ENCODE results near the gene IL10RA.
"Not testable (repeated sequence)": the region's sequence is repeated elsewhere in the genome, so short reads cannot be mapped to it uniquely, and the experiment has no call there.

IL10RA gene

GRCh38 chr11:117985953-117986887 lies at the start of gene IL10RA:
Gene IL10RA (plus strand): TSS chr11:117986394. CDS start chr11:117986468, 74 bp downstream.
- DNase-seq = peak; percentile 53

DNA sequence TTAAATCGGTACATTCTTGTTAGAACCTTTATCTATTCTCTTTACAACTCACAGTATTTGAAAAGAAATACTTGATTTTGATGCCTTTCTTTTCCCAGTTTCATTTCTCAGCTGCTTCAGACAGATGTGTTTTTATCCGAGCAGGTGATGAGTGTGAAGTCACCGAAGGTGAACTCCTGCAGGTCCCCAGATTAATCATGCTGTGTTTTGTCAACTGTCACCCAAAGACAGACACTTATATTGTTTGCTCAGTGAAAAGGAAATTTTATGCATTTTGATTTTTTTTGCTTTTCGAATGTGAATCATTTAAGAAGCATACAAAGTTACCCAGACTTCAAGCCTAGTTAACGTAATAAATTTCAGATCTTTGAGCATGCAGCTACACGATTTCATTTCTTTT lies 49.2 kb upstream of the IL10RA start:
- DNase-seq = no peak

DNA sequence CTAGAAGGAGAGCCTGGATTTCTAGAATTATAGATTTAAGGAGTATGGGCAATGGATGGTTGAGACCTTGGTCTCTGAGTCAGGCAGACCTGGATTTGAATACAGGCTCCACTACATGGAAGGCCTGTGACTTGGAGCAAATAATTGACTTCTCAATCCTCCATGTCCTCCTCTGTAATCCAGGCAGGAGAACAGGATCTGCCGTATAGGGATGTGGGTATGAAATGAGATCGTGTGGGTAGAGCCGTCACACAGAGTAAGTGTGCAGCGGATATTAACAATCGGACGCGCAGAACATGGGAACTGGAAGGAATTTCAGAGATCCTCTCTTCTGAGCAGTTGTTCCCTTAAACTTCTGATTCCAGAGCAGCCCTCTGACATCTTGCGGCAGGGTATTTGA lies 45.5 kb upstream of the IL10RA start:
- DNase-seq = no peak

DNA sequence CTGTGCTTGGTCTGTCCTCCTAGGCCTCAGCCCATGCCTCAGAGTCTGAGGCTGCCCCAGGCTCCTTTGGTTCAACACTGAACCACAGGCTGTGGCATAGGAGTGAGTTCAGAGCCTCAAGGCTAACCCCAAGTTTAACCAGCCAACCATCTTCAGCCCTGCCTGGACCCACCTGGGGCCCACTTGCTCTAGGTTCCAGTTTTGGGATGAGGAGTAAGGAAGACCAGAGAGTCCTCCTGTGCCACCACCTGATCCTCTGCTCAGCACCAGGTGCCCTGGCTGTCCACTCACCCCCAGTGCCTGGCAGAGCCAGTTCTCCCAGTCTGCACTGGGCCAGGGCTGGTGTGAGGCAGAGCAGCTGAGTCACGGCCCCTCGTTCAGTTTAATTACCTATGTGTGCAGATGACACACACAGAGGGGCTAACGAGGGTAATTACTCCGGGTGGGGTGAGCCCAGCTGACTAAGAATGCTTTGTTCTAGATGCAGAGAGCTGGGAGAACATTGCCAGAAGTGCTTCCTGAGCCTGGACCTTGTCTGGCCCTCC lies 45.0 kb upstream of the IL10RA start:
- no peak for DNase-seq

DNA sequence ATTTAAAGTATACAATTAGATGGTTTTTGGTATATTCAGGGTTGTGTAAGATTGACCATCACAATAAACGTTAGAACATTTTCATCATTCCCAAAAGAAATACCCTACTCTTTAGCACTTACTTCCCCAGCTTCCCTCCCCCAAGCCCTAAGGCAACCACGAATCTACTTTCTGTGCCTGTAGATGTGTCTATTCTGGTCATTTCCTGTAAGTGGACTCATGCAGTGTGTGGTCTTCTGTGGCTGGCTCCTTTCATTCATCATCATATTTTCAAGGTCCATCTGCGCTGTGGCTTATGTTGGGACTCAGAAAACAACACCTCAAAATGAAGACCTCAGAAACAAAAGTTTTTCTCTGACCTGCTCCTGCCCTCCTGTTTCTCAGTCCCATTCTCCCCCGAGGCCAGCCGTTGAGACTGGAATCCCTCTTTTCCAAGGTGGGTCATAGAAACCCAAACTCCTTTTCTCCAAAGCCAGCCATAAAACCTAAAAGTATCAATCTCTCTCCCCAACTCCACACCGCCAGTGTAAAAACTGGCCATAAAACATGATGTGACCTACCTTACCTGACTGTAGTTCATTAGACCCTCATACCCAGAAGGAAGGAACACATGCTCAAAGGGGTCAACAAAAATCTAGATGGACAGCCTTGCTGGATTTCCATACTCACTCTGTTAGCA lies 44.1 kb upstream of the IL10RA start:
- DNase-seq = no peak

DNA sequence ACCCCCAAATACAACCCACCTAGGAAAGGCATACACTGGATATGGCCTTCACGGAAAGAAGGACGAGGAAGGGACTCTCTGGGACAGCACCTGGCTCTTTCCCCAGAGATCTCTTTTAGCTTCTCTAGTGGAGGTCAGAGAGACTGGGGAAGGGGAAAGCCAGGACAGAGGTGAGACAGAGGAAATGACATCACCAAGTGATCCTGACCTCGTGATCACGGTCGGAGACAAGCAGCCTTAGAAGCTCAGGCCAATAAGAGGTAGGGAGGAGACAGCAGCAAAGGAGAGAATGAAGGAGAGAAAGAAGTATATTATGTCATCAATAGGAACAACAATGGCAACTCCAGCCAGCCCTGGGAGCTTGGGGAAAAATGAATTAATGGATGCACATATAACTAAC lies 41.6 kb upstream of the IL10RA start:
- no peak for DNase-seq

DNA sequence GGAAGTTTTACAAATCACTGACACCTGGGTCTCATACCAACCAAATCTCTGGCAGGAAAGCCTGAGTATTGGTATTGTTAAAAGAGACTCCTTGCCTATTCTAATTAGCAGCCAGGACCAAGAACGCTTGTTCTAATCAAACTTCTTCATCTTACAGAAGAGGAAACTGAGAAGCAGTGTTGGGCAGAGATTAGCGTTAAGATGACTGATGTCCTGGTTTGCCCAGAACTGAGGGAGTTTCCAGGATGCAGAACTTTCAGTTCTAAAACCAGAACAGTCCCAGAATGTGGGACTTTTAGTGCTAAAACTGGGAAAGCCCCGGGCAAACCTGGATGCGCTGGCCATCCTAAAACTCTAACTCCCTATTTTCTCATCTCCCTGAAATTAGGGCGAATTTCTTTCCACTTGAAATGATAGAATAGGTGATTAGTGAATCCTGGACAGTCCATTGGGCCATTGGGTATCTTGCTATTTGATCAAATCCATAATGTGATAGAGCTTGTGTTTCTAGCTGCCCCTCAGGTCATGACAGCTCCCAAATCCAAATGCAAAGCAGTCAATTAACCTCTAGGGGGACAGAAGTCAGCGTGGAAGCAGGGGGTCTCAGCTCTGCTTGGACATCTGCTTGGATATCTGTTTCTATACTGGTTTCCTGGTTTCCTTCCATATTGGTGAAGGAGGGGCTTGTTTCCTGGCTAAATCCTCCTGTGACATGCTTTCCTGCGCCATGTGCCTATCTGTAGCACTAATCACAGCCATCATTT lies 41.0 kb upstream of the IL10RA start:
- no peak for DNase-seq

- no peak for DNase-seq
These were observed 39.9 kb upstream of the IL10RA start for GRCh38 chr11:117946156-117946841.

GRCh38 chr11:117946842-117947526 lies 39.2 kb upstream of the IL10RA start:
- peak; percentile 75 for DNase-seq

DNA sequence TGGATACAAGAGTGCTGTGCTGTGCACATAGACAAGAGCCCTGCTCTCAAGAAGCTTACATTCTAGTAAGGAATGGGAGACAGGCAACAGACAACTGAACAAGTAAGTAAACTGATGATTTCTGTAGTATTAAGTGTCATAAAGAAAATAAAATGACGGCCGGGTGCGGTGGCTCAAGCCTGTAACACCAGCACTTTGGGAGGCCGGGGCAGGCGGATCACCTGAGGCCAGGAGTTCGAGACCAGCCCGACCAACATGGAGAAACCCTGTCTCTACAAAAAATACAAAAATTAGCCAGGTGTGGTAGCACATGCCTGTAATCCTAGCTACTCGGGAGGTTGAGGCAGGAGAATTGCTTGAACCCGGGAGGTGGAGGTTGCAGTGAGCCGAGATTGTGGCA lies 38.4 kb upstream of the IL10RA start:
- DNase-seq = not testable (repeated sequence)

- not testable (repeated sequence) for DNase-seq
These were observed 37.7 kb upstream of the IL10RA start for GRCh38 chr11:117948466-117948865.

DNA sequence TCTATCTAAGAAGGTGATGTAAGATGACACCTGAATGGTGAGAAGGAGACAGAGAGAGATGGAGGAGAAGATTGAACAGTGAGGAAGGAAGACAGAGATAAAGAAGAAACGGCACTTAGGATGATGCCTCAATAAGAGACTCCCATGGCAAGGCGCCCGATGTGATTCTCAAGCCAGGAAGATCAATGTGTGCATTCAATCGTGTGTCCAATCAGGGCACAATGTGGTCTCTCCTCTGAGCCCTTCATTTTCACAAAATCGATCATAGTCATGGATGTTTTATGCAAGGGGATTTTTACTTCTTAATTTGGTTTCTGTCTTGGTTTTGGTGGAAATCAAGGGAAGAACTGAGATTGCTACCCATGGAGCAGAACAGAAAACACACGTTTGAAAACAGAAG lies 37.1 kb upstream of the IL10RA start:
- no peak for DNase-seq

DNA sequence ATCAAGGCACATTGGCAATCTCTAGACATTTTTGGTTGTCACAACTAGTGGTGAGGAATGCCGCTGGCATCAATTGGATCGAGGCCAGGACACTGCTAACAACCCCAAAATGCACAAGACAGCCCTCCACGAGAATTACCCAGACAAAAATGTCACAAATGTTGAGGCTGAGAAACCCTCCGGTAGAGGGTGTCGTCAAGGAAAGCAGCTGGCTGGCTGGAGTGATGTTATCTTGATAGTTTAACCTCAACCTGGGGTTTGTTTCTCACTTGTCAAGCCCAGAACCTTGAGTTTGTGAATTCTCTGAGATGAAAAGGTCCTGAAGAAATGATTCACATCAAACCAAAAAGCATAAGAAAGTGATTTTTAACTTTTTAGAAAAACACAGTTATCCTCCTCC lies 35.9 kb upstream of the IL10RA start:
- DNase-seq = peak; percentile 29

GRCh38 chr11:117950993-117951961 lies 34.9 kb upstream of the IL10RA start:
- DNase-seq = no peak

DNA sequence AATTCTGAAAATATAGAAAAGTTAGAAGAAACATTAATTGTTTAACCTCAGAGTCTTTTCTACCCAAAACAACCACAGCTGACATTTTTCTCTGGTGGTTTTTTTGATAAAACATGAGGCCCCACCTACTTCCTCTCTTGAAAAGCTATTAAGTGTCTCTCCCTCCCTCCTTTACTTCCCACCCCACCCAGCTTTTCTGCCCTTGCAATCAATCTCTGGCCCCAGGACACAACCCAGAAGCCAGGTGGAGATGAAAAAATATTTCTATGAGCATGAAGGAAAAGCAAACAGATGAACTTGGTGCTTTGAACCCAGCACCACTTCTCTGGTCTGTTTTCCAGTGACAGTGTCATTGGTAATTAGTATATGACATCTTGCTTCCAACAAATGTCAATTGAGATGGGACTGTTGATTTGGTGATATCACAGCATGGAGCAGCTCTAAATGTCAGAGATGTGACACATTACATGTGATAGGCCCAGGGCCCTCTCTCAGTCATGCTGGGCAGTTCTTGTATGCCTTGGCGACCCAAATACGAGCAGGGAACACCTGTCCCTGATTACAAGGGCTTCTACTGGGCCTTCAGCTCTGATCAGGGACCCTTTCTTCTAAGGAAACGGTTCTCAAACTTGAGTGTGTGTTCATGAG lies 33.0 kb upstream of the IL10RA start:
- DNase-seq = peak; percentile 43

GRCh38 chr11:117958949-117959348 lies 27.2 kb upstream of the IL10RA start:
- DNase-seq = no peak

GRCh38 chr11:117959438-117960149 lies 26.6 kb upstream of the IL10RA start:
- DNase-seq = no peak

- DNase-seq = no peak
These were observed 25.8 kb upstream of the IL10RA start for GRCh38 chr11:117960406-117960805.

- DNase-seq = no peak
These were observed 24.3 kb upstream of the IL10RA start for GRCh38 chr11:117961896-117962295.
